Measurements from ENCODE around the gene PCF11.

The PCF11 gene

GRCh38 chr11:83119216-83119615 is 37.7 kb upstream of the PCF11 start:
- peak overlapping the region; percentile 43 for H3K27ac ChIP-seq
- TF ChIP-seq CTCF (conservative IDR thresholded peaks at IDR 0.05), result no peak

- no peak for TF ChIP-seq CTCF (conservative IDR thresholded peaks at IDR 0.05)
Observed at GRCh38 chr11:83120327-83120726, 36.6 kb upstream of the PCF11 start.

GRCh38 chr11:83122050-83122449 is 34.9 kb upstream of the PCF11 start:
- no peak for TF ChIP-seq CTCF (conservative IDR thresholded peaks at IDR 0.05)
- no peak overlapping the region for H3K27ac ChIP-seq

More at GRCh38 chr11:83120327-83120726, 36.6 kb upstream of the PCF11 start:
- H3K27ac ChIP-seq, result peak overlapping the region; percentile 43

- TF ChIP-seq CTCF (conservative IDR thresholded peaks at IDR 0.05), result no peak
- no peak overlapping the region for H3K27ac ChIP-seq
Observed at GRCh38 chr11:83122766-83123165, 34.2 kb upstream of the PCF11 start.

GRCh38 chr11:83124636-83125424 is 32.1 kb upstream of the PCF11 start:
- no peak overlapping the region for H3K27ac ChIP-seq
- no peak for TF ChIP-seq CTCF (conservative IDR thresholded peaks at IDR 0.05)

GRCh38 chr11:83125577-83125976 is 31.4 kb upstream of the PCF11 start:
- TF ChIP-seq CTCF (conservative IDR thresholded peaks at IDR 0.05), result no peak

GRCh38 chr11:83127310-83127637 is 29.7 kb upstream of the PCF11 start:
- no peak for TF ChIP-seq CTCF (conservative IDR thresholded peaks at IDR 0.05)
- H3K27ac ChIP-seq, result no peak overlapping the region

More at GRCh38 chr11:83125577-83125976, 31.4 kb upstream of the PCF11 start:
- no peak overlapping the region for H3K27ac ChIP-seq
